Naive thymus-derived CD4-positive, alpha-beta T cell (primary cell): ENCODE data around the gene CNR2. TPM values are rescaled to one million over a fixed set of nuclear protein-coding genes. Genes with fewer than 3 reads are reported as not detected.

Experiments used
- ATAC-seq: fragments of 150-1000 bp; cut with Tn5 transposase; 2 replicates; pipeline ENCODE4 v1.10.0; 2021; ENCODE audit warnings: mild to moderate bottlenecking, moderate library complexity
- CTCF ChIA-PET: fragments of 350-600 bp; sonication (Branson Sonifier 250); formaldehyde crosslinking; loops from one replicate; lab custom pipeline; 2021; ENCODE audit warnings: antibody characterized with exemption; lab: Charles Lee
- POLR2A ChIA-PET: fragments of 350-600 bp; sonication (Branson Sonifier 250); formaldehyde crosslinking; loops from one replicate; lab custom pipeline; 2021; ENCODE audit warnings: antibody characterized with exemption, inconsistent platforms; lab: Charles Lee
- DNase-seq, 9 donors: peaks; one replicate each; pipeline versions ENCODE4 v3.0.0 to v3.0.0-alpha.2; 2020 to 2022; ENCODE audit warnings: mixed read lengths in 1 of 9
- H3K27ac ChIP-seq: one replicate; pipeline ENCODE4 v1.7.0; 2013; ENCODE audit warnings: mild to moderate bottlenecking, low read depth, low read length, moderate library complexity
- H3K27me3 ChIP-seq, 2 donors: one replicate each; pipeline ENCODE4 v1.7.0; 2013; ENCODE audit warnings: low read length in 2 of 2, mild to moderate bottlenecking in 2 of 2, moderate library complexity in 2 of 2; ENCODE audit not compliant: control insufficient read depth in 2 of 2, insufficient read depth in 2 of 2
- H3K36me3 ChIP-seq, 3 experiments: 1 replicate in 2 of 3; 2 replicates in 1 of 3; pipeline ENCODE4 v1.7.0; 2013; ENCODE audit warnings: low read length in 3 of 3, mild to moderate bottlenecking in 3 of 3, moderate library complexity in 1 of 3; ENCODE audit not compliant: insufficient read depth in 3 of 3, control insufficient read depth in 2 of 3
- H3K4me1 ChIP-seq, 2 donors: one replicate each; pipeline ENCODE4 v1.7.0; 2013; ENCODE audit warnings: low read length in 2 of 2, mild to moderate bottlenecking in 2 of 2, moderate library complexity in 1 of 2; ENCODE audit not compliant: control insufficient read depth in 2 of 2, insufficient read depth in 2 of 2
- H3K4me3 ChIP-seq: 2 replicates; pipeline ENCODE4 v1.7.0; 2013; ENCODE audit warnings: mild to moderate bottlenecking, low read length
- H3K9me3 ChIP-seq, 3 experiments: 1 replicate in 2 of 3; 2 replicates in 1 of 3; pipeline ENCODE4 v1.7.0; 2013; ENCODE audit warnings: low read length in 3 of 3; ENCODE audit not compliant: control insufficient read depth in 2 of 3
- H3K27ac Mint-ChIP-seq, 9 donors: one replicate each; pipeline ENCODE4 v1.8.0; 2020 to 2022; ENCODE audit warnings: mixed read lengths in 9 of 9, mild to moderate bottlenecking in 8 of 9, moderate library complexity in 5 of 9, inconsistent platforms in 2 of 9
- H3K27me3 Mint-ChIP-seq, 5 donors: one replicate each; pipeline ENCODE4 v1.8.0; 2021 to 2022; ENCODE audit warnings: mixed read lengths in 5 of 5, mild to moderate bottlenecking in 1 of 5
- H3K36me3 Mint-ChIP-seq, 5 donors: one replicate each; pipeline ENCODE4 v1.8.0; 2020 to 2022; ENCODE audit warnings: mixed read lengths in 5 of 5, mild to moderate bottlenecking in 3 of 5, inconsistent platforms in 1 of 5
- H3K4me1 Mint-ChIP-seq, 7 donors: one replicate each; pipeline ENCODE4 v1.8.0; 2020 to 2022; ENCODE audit warnings: mixed read lengths in 7 of 7, mild to moderate bottlenecking in 3 of 7, inconsistent platforms in 1 of 7
- H3K4me3 Mint-ChIP-seq, 10 donors: one replicate each; pipeline ENCODE4 v1.8.0; 2020 to 2022; ENCODE audit warnings: mild to moderate bottlenecking in 10 of 10, mixed read lengths in 10 of 10, moderate library complexity in 6 of 10, inconsistent platforms in 2 of 10
- H3K9me3 Mint-ChIP-seq, 11 donors: one replicate each; pipeline ENCODE4 v1.8.0; 2020 to 2022; ENCODE audit warnings: mixed read lengths in 11 of 11, mild to moderate bottlenecking in 4 of 11, inconsistent platforms in 1 of 11, moderate library complexity in 1 of 11
- intact Hi-C, 2 donors: fragments of 100-400 bp; cut with micrococcal nuclease; formaldehyde crosslinking; loops; one replicate each; pipeline ENCODE4 v1.15.1; 2023
- polyA plus RNA-seq, 2 donors: library from polyadenylated mRNA; unstranded; fragments of 300-500 nt; fragmentation: Illumina TruSeq; gene quantifications; one replicate each; pipeline ENCODE4 v1.2.3, GENCODE V29; 2021
- total RNA-seq, 6 experiments: library from RNA in 5 of 6; stranded (reverse) in 5 of 6; gene quantifications; 1 replicate in 5 of 6; 2 replicates in 1 of 6; pipeline ENCODE4 v1.2.3 and lab custom pipeline; 2021 to 2026

The CNR2 gene
- total and polyA plus RNA-seq, 7 experiments from 2014 or later: 0.05 to 2.8 (median 0.22) TPM; not detected in 1

- H3K36me3 ChIP-seq: peaks cover 0 to 9% (median 4%) of the 10 kb centered on the region in 3 experiments
- H3K27me3 ChIP-seq: no peaks in the 10 kb centered on the region
- peaks cover 5 to 15% of the 10 kb centered on the region in 2 donors for H3K4me1 ChIP-seq
- H3K27me3 Mint-ChIP-seq: peaks cover 0 to 17% (median 0%) of the 10 kb centered on the region in 5 donors
- peaks cover 18 to 38% (median 24%) of the 10 kb centered on the region in 7 donors for H3K4me1 Mint-ChIP-seq
- peak overlapping the region; percentile 79 to 94 (median 89) for H3K4me3 Mint-ChIP-seq
- POLR2A ChIA-PET: interaction anchor here (0.9 to 1.4 kb wide), 3 partner anchors 45 to 248 kb away, joined by 3 read pairs; no protein-coding TSS in a partner anchor
- peak overlapping the region; percentile 57 for H3K27ac ChIP-seq
- H3K9me3 ChIP-seq: no peaks in the 10 kb centered on the region
- peaks cover 0 to 9% (median 0%) of the 10 kb centered on the region in 5 donors for H3K36me3 Mint-ChIP-seq
- DNase-seq: no peak
- peak overlapping the region; percentile 81 for H3K4me3 ChIP-seq
- CTCF ChIA-PET: interaction anchor here (0.6 to 3.7 kb wide), 3 partner anchors 43 to 58 kb away, joined by 3 to 22 read pairs (median 4); partner anchors contain the start of gene HMGCL
- intact Hi-C loops: loop anchor here (1.0 to 5.0 kb wide), 15 partner anchors 28 to 524 kb away; partner anchors contain the start of genes HMGCL (in 2 of the 2), GALE (in 1 of the 2), LYPLA2 (in 1 of the 2) and PITHD1 (in 1 of the 2)
- peak overlapping the region; percentile 76 to 95 (median 90) for H3K27ac Mint-ChIP-seq
- no peaks in the 10 kb centered on the region for H3K9me3 Mint-ChIP-seq
- peak; percentile 0 for ATAC-seq
These were observed 44.6 kb downstream of the CNR2 start for GRCh38 chr1:23868557-23869016.

- peak within 1 kb of the TSS; percentile 77 for H3K27ac ChIP-seq
- peak within 1 kb of the TSS; percentile 81 for H3K4me3 ChIP-seq
- POLR2A ChIA-PET: interaction anchor here (1.0 to 1.4 kb wide), 2 partner anchors 45 to 247 kb away, joined by 3 read pairs; no protein-coding TSS in a partner anchor
- H3K9me3 Mint-ChIP-seq: no peaks in the 10 kb centered on the region
- ATAC-seq (peak; percentile 99), DNase-seq (peak; percentile 86 to 96 (median 95))
- intact Hi-C loops: loop anchor here (1.0 to 5.0 kb wide), 15 partner anchors 29 to 524 kb away; partner anchors contain the start of genes HMGCL (in 2 of the 2), GALE (in 1 of the 2), LYPLA2 (in 1 of the 2) and PITHD1 (in 1 of the 2)
- peaks cover 18 to 38% (median 24%) of the 10 kb centered on the region in 7 donors for H3K4me1 Mint-ChIP-seq
- H3K27me3 Mint-ChIP-seq: peaks cover 0 to 15% (median 0%) of the 10 kb centered on the region in 5 donors
- peaks cover 0 to 10% (median 0%) of the 10 kb centered on the region in 5 donors for H3K36me3 Mint-ChIP-seq
- H3K36me3 ChIP-seq: peaks cover 0 to 14% (median 4%) of the 10 kb centered on the region in 3 experiments
- no peaks in the 10 kb centered on the region for H3K9me3 ChIP-seq
- peak within 1 kb of the TSS; percentile 76 to 95 (median 90) for H3K27ac Mint-ChIP-seq
- peak within 1 kb of the TSS; percentile 79 to 94 (median 89) for H3K4me3 Mint-ChIP-seq
- peaks cover 5 to 15% of the 10 kb centered on the region in 2 donors for H3K4me1 ChIP-seq
- no peaks in the 10 kb centered on the region for H3K27me3 ChIP-seq
- CTCF ChIA-PET: interaction anchor here (1.1 to 3.7 kb wide), 2 partner anchors 48 to 57 kb away, joined by 3 to 22 read pairs; no protein-coding TSS in a partner anchor
These were observed 45.1 kb downstream of the CNR2 start, which contains the start of gene FUCA1 for GRCh38 chr1:23867895-23868556. FUCA1 (minus strand) TSS chr1:23868290; CDS start chr1:23868286, 4 bp downstream.

- peaks cover 18 to 38% (median 24%) of the 10 kb centered on the region in 7 donors for H3K4me1 Mint-ChIP-seq
- H3K27ac Mint-ChIP-seq: peak overlapping the region in 6 of 9 donors; percentile 34 to 92 (median 56)
- H3K27ac ChIP-seq: peak overlapping the region; percentile 77
- peaks cover 0 to 20% (median 6%) of the 10 kb centered on the region in 3 experiments for H3K36me3 ChIP-seq
- peak overlapping the region; percentile 79 to 94 (median 89) for H3K4me3 Mint-ChIP-seq
- H3K4me1 ChIP-seq: peaks cover 5 to 15% of the 10 kb centered on the region in 2 donors
- DNase-seq: peak in 2 of 9 donors; percentile 5 to 45
- ChIA-PET POLR2A (no interaction called here), CTCF (interaction anchor here (1.1 to 3.7 kb wide), 2 partner anchors 48 to 57 kb away, joined by 3 to 22 read pairs; no protein-coding TSS in a partner anchor)
- peaks cover 0 to 15% (median 0%) of the 10 kb centered on the region in 5 donors for H3K27me3 Mint-ChIP-seq
- peaks cover 0 to 15% (median 0%) of the 10 kb centered on the region in 5 donors for H3K36me3 Mint-ChIP-seq
- intact Hi-C loops: loop anchor here in 1 of 2 donors (5.0 kb wide), 2 partner anchors 75 to 525 kb away; partner anchors contain the start of gene LYPLA2
- ATAC-seq: no peak
- H3K9me3 ChIP-seq: no peaks in the 10 kb centered on the region
- H3K9me3 Mint-ChIP-seq: no peaks in the 10 kb centered on the region
- no peaks in the 10 kb centered on the region for H3K27me3 ChIP-seq
- peak overlapping the region; percentile 81 for H3K4me3 ChIP-seq
These were observed 45.6 kb downstream of the CNR2 start for GRCh38 chr1:23867542-23867894.

GRCh38 chr1:23865543-23865930 is 47.6 kb downstream of the CNR2 start:
- no peak overlapping the region for H3K27ac Mint-ChIP-seq
- H3K9me3 Mint-ChIP-seq: no peaks in the 10 kb centered on the region
- H3K27ac ChIP-seq: no peak overlapping the region
- peaks cover 0 to 23% (median 4%) of the 10 kb centered on the region in 5 donors for H3K36me3 Mint-ChIP-seq
- H3K27me3 Mint-ChIP-seq: peaks cover 0 to 15% (median 0%) of the 10 kb centered on the region in 5 donors
- CTCF ChIA-PET: interaction anchor here (1.2 to 1.4 kb wide), 2 partner anchors 54 to 55 kb away, joined by 4 read pairs; no protein-coding TSS in a partner anchor
- ATAC-seq (no peak), DNase-seq (no peak)
- peaks cover 5 to 15% of the 10 kb centered on the region in 2 donors for H3K4me1 ChIP-seq
- H3K4me1 Mint-ChIP-seq: peaks cover 18 to 38% (median 25%) of the 10 kb centered on the region in 7 donors
- H3K27me3 ChIP-seq: no peaks in the 10 kb centered on the region
- intact Hi-C loops: loop anchor here in 1 of 2 donors (5.0 kb wide), 2 partner anchors 73 to 527 kb away; partner anchors contain the start of gene LYPLA2
- H3K9me3 ChIP-seq: no peaks in the 10 kb centered on the region
- no peak overlapping the region for H3K4me3 ChIP-seq
- POLR2A ChIA-PET: interaction anchor here (0.6 to 1.4 kb wide), 3 partner anchors 41 to 65 kb away, joined by 3 to 5 read pairs (median 4); partner anchors contain the start of genes GALE and HMGCL
- H3K4me3 Mint-ChIP-seq: peak overlapping the region in 3 of 10 donors; percentile 6 to 94 (median 13)
- peaks cover 0 to 32% (median 8%) of the 10 kb centered on the region in 3 experiments for H3K36me3 ChIP-seq

- peaks cover 0 to 33% (median 8%) of the 10 kb centered on the region in 3 experiments for H3K36me3 ChIP-seq
- ATAC-seq (no peak), DNase-seq (no peak)
- Mint-ChIP-seq H3K27ac (no peak overlapping the region), H3K27me3 (peaks cover 0 to 12% (median 0%) of the 10 kb centered on the region in 5 donors), H3K4me1 (peaks cover 18 to 38% (median 25%) of the 10 kb centered on the region in 7 donors), H3K4me3 (peak overlapping the region in 1 of 10 donors; percentile 6), H3K9me3 (no peaks in the 10 kb centered on the region), H3K36me3 (peaks cover 0 to 23% (median 4%) of the 10 kb centered on the region in 5 donors)
- no peaks in the 10 kb centered on the region for H3K9me3 ChIP-seq
- H3K4me1 ChIP-seq: peaks cover 5 to 15% of the 10 kb centered on the region in 2 donors
- H3K27me3 ChIP-seq: no peaks in the 10 kb centered on the region
- no peak overlapping the region for H3K4me3 ChIP-seq
- ChIA-PET POLR2A (interaction anchor here (0.6 to 1.4 kb wide), 2 partner anchors 46 to 65 kb away, joined by 3 to 4 read pairs; partner anchors contain the start of gene GALE), CTCF (interaction anchor here (0.8 to 1.4 kb wide), 3 partner anchors 54 to 55 kb away, joined by 3 to 4 read pairs (median 4); no protein-coding TSS in a partner anchor)
- no peak overlapping the region for H3K27ac ChIP-seq
- intact Hi-C loops: loop anchor here in 1 of 2 donors (5.0 kb wide), 2 partner anchors 73 to 527 kb away; partner anchors contain the start of gene LYPLA2
These were observed 48.2 kb downstream of the CNR2 start for GRCh38 chr1:23864801-23865542.
